Left renal pelvis (tissue), 4 donors: ENCODE measurements around the gene CHAC1. TPM values are rescaled to one million over a fixed set of nuclear protein-coding genes. Genes with fewer than 3 reads are reported as not detected.

Experiments used
- DNase-seq, 4 donors: peaks; one replicate each; pipeline ENCODE4 v3.0.0-alpha.2; 2013; ENCODE audit warnings: low read depth in 4 of 4, low spot score in 3 of 4
- polyA plus RNA-seq, 4 donors: library from polyadenylated mRNA; unstranded; fragments of 120-200 nt; gene quantifications; one replicate each; pipeline ENCODE4 v1.2.1, GENCODE V29; 2013; ENCODE audit not compliant: insufficient read length in 4 of 4

CHAC1 gene
- polyA plus RNA-seq, 4 donors = 0.93 to 4.3 (median 3.2) TPM

- DNase-seq = no peak
Observed at GRCh38 chr15:40922608-40923005, 30.7 kb upstream of the CHAC1 start.

- DNase-seq = no peak
Observed at GRCh38 chr15:40923551-40923950, 29.7 kb upstream of the CHAC1 start.

GRCh38 chr15:40925495-40925862 is 27.8 kb upstream of the CHAC1 start:
- no peak for DNase-seq

GRCh38 chr15:40925863-40926658 is 27.2 kb upstream of the CHAC1 start:
- DNase-seq = no peak

- DNase-seq = no peak
Observed at GRCh38 chr15:40926659-40927494, 26.4 kb upstream of the CHAC1 start.

- no peak for DNase-seq
Observed at GRCh38 chr15:40927495-40927872, 25.8 kb upstream of the CHAC1 start.

GRCh38 chr15:40927873-40928806 is 25.1 kb upstream of the CHAC1 start:
- DNase-seq = no peak

- DNase-seq = no peak
Observed at GRCh38 chr15:40928821-40929659, 24.2 kb upstream of the CHAC1 start, which contains the start of gene DLL4. TSS of gene DLL4 (plus strand) at chr15:40929340. CDS start at chr15:40929669, 329 bp downstream.

GRCh38 chr15:40929660-40930429 is 23.4 kb upstream of the CHAC1 start:
- no peak for DNase-seq

GRCh38 chr15:40930430-40931299 is 22.6 kb upstream of the CHAC1 start:
- DNase-seq = no peak

GRCh38 chr15:40931300-40932142 is 21.8 kb upstream of the CHAC1 start:
- no peak for DNase-seq

GRCh38 chr15:40932156-40932555 is 21.1 kb upstream of the CHAC1 start:
- no peak for DNase-seq

GRCh38 chr15:40932649-40933516 is 20.4 kb upstream of the CHAC1 start:
- no peak for DNase-seq

- DNase-seq = no peak
Observed at GRCh38 chr15:40933517-40933902, 19.8 kb upstream of the CHAC1 start.

GRCh38 chr15:40934457-40934856 is 18.8 kb upstream of the CHAC1 start:
- no peak for DNase-seq

GRCh38 chr15:40936234-40936708 is 17.0 kb upstream of the CHAC1 start:
- no peak for DNase-seq
